Measurements from ENCODE around the gene CAMKK2.

Gene CAMKK2

DNA sequence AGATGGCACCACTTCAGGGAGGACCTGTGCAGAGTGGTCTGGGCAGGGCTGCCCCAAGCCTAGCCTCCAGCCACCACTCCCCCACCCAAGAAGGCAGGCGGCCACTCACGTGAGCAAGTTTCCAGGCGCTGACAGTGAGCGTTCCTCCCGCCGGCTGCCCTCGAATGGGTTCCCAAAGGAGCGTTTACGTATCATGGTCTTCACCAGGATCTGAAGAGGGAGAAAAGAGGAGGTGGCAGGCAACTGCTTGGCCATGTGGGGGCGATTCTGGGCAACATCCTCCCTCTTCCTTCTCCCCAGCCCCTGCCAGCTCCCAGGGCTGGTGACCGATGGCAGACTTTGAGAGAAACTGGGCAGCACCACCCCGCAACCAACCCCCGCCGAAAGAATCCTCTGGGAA, 51.5 kb downstream of the CAMKK2 start:
- peaks cover 11% of the 10 kb centered on the region for H3K36me3 ChIP-seq
- no peaks in the 10 kb centered on the region for H3K27me3 ChIP-seq (ENCODE audit: insufficient read depth, low read depth, severe bottlenecking)
- H3K9me3 ChIP-seq (ENCODE audit: severe bottlenecking) = no peaks in the 10 kb centered on the region
- H3K27ac ChIP-seq = no peak overlapping the region
- DNase-seq = no peak
- no peak overlapping the region for H3K4me3 ChIP-seq (ENCODE audit: low read depth, low read length)
- TF ChIP-seq, protein P1, sequence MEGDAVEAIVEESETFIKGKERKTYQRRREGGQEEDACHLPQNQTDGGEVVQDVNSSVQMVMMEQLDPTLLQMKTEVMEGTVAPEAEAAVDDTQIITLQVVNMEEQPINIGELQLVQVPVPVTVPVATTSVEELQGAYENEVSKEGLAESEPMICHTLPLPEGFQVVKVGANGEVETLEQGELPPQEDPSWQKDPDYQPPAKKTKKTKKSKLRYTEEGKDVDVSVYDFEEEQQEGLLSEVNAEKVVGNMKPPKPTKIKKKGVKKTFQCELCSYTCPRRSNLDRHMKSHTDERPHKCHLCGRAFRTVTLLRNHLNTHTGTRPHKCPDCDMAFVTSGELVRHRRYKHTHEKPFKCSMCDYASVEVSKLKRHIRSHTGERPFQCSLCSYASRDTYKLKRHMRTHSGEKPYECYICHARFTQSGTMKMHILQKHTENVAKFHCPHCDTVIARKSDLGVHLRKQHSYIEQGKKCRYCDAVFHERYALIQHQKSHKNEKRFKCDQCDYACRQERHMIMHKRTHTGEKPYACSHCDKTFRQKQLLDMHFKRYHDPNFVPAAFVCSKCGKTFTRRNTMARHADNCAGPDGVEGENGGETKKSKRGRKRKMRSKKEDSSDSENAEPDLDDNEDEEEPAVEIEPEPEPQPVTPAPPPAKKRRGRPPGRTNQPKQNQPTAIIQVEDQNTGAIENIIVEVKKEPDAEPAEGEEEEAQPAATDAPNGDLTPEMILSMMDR (IDR thresholded peaks at IDR 0.05; ENCODE audit: low read depth, low read length) = no peak

DNA sequence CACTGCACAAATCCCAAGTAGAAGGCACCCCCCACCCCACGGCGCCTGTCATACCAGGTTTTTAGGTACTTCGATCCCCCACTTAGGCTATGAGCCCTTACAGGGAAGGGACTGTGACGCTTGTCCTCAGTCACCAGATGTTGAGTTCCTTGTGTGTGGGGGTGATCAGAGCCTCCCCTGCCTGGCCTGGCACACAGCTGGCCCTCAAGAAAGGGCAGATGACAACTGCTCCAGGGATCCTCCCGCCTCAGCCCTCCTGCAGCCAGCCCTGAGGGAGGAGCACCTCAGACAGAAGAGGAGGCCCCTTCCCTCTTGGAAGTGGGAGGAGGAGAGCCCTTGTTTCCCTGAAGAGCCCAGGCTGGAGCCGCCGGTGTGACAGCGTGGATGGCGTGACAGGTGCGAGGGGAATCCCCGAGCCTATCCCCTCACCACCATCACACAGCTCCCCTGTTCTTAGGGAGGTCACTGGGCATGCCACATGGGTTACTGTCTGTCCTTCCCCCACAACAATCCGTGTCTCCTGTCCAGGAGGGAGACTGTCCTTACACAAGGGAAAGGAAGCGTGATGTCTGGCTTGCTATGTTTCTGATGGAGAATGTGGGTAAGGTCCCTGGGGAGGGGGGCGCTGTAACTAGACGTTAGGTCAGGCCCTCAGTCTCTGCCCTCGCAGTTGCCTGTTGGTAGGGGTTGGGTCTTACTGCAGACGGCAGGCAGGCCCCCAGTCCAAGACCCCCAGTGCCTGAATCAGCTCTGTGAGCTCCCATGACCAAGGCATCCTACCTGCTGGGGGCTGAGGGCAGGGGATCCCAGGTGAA, 55.1 kb downstream of the CAMKK2 start:
- Histone ChIP-seq H3K27me3 (ENCODE audit: insufficient read depth, low read depth, severe bottlenecking) (no peaks in the 10 kb centered on the region), H3K4me3 (ENCODE audit: low read depth, low read length) (no peak overlapping the region), H3K36me3 (peaks cover 9% of the 10 kb centered on the region), H3K9me3 (ENCODE audit: severe bottlenecking) (no peaks in the 10 kb centered on the region), H3K27ac (no peak overlapping the region)
- TF ChIP-seq, protein P1 (IDR thresholded peaks at IDR 0.05; ENCODE audit: low read depth, low read length) = no peak
- DNase-seq = no peak

DNA sequence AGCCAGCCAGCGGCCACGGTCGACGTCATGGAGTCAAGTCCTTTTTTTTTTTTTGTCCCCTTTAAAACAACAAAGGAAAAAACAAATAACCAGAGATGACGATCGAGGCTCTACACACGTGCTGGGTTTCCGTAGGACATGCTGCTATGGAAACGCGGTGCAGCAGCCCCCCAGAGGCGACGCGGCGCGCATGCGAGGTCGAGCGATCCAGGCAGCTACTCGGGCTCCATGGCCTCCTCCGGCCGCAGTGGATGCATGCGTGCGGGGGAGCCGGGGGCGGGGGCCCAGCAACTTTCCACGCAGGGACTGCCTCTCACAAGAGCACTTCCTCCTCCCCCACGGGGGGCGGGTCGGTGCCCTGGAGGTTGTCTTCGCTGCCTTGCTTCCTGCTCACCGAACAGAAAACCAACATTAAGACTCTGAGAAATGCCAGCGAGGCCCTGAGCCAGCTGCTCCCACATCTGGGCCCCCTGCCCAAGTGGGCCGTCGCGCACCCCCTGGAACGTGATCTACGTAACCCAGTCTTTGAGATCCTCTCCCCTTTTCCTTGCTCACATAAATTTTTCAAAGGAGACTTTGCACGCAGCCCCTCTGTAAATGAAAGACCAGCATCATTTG, 55.9 kb downstream of the CAMKK2 start:
- H3K27ac ChIP-seq = no peak overlapping the region
- no peaks in the 10 kb centered on the region for H3K9me3 ChIP-seq (ENCODE audit: severe bottlenecking)
- TF ChIP-seq, protein P1 (IDR thresholded peaks at IDR 0.05; ENCODE audit: low read depth, low read length) = no peak
- peaks cover 9% of the 10 kb centered on the region for H3K36me3 ChIP-seq
- DNase-seq = no peak
- H3K4me3 ChIP-seq (ENCODE audit: low read depth, low read length) = no peak overlapping the region
- no peaks in the 10 kb centered on the region for H3K27me3 ChIP-seq (ENCODE audit: insufficient read depth, low read depth, severe bottlenecking)

DNA sequence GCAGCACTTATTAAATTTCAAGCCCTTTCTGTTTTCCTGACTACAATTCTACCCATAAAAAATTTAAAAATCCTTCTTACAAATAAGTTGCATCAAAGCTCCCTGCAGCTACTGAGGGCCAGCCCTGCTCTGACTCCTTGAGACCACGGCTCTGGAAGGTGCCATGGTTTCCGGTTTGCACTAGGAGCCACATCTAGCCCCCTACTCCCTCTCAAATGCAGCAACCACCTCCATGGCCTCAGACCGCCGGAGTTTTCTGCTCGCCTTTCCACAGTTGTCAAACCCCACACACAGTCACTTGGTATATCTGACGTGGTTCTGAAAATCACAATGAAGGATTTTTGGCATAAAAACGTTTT, 56.5 kb downstream of the CAMKK2 start:
- no peak for DNase-seq
- H3K4me3 ChIP-seq (ENCODE audit: low read depth, low read length) = no peak overlapping the region
- TF ChIP-seq, protein P1 (IDR thresholded peaks at IDR 0.05; ENCODE audit: low read depth, low read length) = no peak

DNA sequence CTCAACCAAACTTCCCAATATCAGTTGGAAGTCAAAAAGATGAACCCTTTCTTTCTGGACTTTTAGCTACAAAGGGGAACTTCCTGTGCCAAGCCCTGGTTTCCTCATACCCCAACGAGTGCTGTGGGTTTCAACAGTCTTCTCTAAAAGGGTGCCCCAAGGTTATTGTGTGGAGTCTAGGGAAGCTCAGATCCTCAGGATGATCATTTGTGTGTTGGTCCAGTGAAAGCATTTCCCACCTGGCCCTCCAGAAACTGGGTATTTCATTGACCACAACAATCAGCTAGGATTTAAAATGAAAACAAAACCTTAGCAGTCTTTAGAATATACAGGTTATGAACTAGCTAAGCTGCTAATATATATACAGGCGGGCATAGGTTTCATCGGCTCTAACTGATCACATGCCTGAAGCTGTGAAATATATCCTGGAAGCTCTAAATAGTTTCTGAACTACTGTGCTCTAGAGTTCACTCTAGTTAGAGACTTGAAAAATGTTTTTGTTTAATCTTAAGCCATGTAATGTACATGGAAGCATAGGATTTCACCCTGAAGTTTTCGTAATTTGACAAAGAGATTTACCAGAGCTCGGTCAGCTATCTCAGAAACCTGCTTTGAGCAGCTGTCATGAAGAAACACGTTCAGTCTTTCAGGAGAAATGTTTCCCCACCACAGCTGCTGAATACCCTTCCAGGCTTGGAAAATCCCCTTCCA, 57.0 kb downstream of the CAMKK2 start:
- H3K27ac ChIP-seq = no peak overlapping the region
- H3K27me3 ChIP-seq (ENCODE audit: insufficient read depth, low read depth, severe bottlenecking) = no peaks in the 10 kb centered on the region
- H3K9me3 ChIP-seq (ENCODE audit: severe bottlenecking) = no peaks in the 10 kb centered on the region
- TF ChIP-seq, protein P1 (IDR thresholded peaks at IDR 0.05; ENCODE audit: low read depth, low read length) = no peak
- peaks cover 9% of the 10 kb centered on the region for H3K36me3 ChIP-seq
- no peak for DNase-seq
- no peak overlapping the region for H3K4me3 ChIP-seq (ENCODE audit: low read depth, low read length)

More for the DNA sequence above, 56.5 kb downstream of the CAMKK2 start:
- H3K27ac ChIP-seq = no peak overlapping the region
- no peaks in the 10 kb centered on the region for H3K9me3 ChIP-seq (ENCODE audit: severe bottlenecking)
- no peaks in the 10 kb centered on the region for H3K27me3 ChIP-seq (ENCODE audit: insufficient read depth, low read depth, severe bottlenecking)
- peaks cover 9% of the 10 kb centered on the region for H3K36me3 ChIP-seq

Measured in WERI-Rb-1 (cell line).